Activated T-helper 1 cell treated with anti-CD3 and anti-CD28 coated beads, Interleukin-2, amount 50 U/mL, for 16 hours (primary cell): ENCODE measurements around the gene MAT2A.
"Not testable (repeated sequence)": the region's sequence is repeated elsewhere in the genome, so short reads cannot be mapped to it uniquely, and the experiment has no call there.

ENCODE experiments used
- DNase-seq, 2 donors: peaks; one replicate each; pipeline ENCODE4 v3.0.0-alpha.2; 2020; ENCODE audit warnings: low read depth in 1 of 2, low spot score in 1 of 2

MAT2A gene

DNA sequence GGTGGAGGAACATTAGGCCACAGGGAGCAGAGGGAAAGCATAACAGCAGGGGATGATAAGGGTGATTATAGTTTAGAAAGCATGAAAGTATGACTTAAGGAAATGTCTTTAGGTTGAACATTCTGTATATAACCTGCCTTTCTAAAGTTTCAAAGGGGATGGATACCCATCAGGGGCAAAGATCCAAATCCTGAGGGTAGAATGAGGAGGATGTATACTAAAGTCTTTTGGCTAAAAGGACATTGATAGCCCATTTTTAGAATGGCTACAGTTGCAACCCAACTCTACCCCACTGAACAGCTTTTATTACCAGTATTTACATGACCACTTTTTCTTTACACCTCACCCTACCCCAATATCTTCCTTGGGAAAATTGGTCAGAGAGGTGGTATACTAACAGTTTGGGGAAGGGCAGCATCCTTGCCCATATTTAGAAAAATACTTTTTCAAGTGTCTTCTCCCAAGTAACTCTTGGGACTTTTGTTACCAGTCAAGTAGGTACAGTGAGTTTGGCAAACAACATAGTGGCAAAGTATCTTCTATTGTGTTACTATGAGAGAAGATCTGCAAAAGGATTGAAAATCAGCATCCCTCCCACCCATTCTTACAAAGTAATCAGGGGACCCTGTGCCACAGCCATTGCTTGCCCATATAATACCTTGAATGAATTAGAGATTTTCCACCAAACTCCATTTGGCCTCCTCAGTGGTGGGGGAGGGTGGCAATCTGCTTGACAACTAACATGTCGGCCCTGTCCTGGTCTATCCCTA lies 8.3 kb downstream of the MAT2A start:
- no peak for DNase-seq

DNA sequence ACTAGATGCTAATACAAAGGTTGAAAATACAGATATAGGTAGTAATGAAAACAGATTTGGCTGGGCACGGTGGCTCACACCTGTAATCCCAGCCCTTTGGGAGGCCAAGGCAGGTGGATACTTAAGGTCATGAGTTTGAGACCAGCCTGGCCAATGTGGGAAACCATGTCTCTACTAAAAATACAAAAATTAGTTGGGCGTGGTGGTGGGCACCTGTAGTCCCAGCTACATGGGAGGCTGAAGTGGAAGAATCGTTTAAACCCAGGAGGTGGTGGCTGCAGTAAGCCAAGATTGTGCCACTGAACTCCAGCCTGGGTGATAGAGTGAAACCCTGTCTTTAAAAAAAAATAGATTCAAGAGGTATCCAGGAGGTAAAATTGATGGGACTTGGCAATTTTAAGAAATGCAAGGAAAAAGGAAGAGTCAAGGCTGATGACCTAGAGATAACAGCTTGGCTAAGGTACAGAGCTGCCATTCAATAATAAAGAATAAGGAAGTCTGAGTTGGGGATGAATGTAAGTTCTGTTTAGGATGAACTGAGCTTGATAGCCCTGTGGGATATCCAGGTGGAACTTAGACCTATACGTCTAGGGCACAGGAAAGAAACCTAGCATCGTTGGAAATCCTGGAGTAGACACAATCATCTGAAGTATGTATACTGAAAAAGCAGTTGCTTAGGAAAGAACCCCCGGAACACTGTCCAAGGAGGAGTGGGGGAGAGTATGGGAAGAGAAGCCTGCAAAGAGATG lies 9.1 kb downstream of the MAT2A start:
- DNase-seq, result no peak

DNA sequence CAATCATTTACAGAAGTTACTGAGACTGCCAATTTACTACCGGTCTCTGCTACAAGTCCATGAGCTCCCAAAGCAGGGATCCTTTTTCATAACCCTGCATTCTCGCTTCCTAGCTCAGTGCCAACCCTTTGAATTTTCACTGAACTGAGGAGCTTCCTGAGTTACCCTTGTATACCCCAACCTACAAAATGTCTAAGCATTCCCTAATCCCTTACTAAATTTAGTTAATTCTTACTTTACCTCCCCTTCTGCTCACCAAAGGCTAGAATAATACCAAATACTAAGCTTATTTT lies 9.6 kb downstream of the MAT2A start:
- no peak for DNase-seq

DNA sequence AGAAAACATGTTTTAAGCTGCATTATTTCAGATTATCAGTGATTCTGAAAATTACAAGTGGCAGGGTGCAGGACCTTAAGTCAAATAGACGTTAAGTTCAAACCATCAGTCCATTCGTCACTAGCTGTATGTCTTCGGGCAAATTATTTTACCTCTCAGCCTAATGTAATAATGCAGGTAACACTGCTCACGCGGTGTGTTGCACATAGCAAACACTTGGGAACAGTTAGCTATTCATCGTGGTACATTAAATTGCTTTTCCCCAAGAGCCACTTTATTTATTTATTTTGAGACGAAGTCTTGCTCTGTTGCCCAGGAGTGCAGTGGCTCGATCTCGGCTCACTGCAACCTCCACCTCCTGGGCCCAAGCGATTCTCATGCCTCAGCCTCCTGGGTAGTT lies 10.1 kb downstream of the MAT2A start:
- DNase-seq, result no peak

DNA sequence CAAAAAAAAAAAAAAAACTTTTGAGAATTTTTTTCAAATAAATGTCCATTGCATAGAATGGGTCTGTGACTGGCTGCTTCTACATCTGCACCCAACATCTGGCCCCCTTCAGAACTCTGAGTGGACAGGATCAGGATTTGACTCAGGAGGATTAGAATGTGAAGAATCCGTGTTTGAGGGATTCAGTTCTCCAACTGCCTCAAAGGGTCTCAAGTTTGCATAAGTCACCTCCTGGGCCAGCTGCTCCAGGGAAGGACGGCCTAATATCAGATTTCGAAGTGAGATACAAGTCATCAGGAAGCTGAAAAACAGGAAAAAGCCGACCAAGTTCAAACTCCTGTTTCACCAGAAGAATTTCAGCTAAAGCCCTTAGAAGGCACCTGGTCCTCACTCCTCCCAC lies 10.9 kb downstream of the MAT2A start:
- no peak for DNase-seq

DNA sequence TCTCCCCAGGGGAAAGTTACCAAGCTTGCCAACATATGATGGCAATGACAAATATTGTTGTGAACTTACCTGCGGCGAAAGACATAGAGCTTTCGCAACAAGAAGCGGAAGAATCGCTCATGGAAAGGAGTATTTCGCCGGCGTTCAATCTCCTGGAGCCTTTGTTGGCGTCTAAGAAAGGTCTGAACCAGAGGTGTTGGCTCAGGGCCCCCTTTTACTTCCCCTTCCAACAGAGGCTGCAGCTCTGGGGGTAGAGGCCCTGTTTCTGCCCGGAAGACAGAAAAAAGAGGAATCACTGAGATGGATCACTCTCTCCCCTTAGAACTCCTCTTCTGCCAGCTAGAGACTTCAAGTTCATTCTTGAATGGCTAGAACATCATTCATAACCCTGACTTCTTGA lies 11.5 kb downstream of the MAT2A start:
- no peak for DNase-seq

DNA sequence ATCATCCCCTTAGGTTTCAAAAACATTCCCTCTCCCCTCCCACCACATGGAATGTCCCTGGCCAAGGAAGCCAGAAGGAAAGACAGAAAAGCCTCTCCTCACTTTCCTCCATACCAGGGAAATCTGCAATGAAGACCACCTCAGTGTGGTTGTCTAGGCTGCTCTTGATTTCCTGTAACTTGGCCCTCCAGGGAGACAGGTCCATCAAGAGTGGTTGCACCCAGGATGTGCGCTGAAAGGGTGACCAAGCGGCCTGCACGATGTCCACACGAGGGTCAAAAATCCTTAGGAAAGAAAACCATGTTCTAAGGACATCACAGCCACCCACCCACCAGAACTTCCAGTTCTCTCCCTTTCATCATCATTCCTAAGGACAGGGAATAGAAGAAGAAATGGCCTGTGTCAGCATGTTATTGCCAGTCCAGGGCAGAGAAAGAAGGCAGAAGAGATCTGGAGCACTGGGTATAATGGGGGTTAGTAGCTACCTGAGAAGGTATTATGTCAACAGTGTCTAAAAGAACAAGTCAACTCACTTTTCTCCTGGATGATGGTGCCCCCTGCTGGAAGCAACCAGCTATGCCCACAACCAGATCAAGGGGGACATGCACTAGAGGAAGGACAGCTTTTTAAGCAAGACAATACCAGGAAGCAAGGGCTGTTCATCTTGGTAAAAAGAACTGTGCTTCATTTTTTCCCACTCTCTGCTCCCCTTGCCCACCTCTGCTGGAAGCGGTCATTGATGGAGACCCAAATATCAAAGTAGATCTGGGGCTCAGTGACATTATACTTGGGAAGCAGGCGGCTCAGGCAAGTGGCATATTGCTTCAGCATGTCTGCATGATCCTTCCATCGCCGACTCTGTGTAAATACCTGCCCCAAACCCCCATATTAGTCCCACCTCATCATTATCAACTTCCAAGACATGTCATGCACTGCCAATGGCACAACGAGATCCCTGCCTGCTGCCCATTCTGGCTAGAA lies 13.0 kb downstream of the MAT2A start:
- DNase-seq, result peak; percentile 75 to 83

DNA sequence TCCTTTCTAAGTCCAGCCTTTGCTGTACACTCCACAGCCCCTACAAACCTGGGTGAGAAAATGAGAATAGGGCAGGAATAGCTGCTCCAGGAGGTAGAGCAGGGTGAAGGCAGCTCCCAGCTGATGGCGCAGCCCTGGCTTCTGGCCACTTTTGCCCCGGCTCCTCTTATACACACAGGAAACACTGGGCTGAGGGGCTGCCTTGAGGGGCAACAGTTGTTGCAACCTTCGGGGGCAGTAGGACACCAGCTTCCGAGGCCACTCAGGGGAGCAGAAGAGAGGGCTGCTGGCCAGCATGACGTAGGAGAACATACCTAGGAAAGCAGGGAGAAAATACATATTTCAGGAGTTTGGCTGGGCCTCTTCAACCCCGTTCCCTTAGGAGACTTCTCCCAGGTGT lies 14.2 kb downstream of the MAT2A start:
- no peak for DNase-seq

DNA sequence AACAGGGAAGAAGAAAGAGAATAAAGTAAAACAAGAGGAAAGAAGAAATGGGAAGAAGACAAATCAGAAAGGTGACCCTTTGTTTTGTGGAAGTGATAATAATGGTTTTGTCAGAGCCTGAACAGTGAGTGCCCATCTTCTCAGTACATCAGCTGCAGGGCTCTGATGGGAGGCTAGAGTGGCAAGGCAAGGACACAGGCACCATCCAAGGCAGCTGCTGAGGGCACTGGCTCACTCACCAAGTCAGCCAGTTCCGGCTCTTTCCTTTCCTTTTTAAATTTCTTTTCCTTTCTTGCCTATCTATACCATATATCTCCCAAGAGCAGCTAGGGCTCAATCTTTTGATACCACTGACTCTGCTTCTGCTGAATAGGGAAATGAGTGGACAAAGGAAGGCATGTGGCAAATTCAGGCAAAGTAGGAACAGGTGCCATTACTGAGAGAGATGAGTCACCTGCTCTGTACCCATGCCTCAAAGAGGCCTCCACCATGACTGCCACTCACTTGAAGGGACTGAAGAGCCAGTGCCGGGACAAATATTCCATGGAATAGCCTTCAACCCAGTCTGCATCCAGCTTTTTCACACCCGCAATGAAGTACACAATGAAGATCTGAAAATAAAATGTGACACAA lies 16.1 kb downstream of the MAT2A start:
- DNase-seq, result no peak

DNA sequence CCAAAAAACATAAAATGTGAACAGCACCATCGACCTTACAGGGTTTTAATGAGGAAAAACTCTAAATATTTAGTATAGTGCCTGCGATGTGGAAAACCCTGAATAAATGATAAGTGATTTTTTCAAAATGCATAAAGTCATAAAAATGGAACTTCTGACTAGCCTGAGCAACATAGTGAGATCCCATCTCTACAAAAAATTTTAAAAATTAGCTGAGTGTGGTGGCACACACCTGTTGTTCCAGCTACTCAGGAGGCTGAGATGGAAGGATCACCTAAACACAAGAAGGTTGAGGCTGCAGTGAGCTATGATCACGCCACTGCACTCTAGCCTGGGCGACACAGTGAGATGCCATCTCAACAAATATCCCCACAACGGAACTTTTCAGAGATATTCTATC lies 18.2 kb downstream of the MAT2A start:
- no peak for DNase-seq

DNA sequence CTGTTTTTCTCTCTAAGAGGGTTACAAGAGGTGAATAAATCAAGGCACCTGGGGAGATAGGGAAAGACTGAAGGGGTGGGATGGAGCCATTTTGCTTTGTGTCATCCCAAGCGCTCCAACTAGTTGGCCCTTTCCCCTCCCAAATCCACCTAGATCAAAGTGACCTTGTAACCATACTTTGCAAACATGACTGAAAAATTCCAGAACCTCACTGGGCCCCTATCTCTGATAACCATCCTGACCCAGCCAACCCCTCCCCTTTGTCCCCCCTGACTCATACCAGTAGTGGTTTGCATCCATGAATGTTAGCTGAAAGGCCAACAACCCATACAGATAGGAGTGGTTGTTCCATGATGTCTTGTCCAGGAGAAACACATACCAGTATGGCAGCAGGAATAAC lies 19.2 kb downstream of the MAT2A start:
- DNase-seq, result no peak

DNA sequence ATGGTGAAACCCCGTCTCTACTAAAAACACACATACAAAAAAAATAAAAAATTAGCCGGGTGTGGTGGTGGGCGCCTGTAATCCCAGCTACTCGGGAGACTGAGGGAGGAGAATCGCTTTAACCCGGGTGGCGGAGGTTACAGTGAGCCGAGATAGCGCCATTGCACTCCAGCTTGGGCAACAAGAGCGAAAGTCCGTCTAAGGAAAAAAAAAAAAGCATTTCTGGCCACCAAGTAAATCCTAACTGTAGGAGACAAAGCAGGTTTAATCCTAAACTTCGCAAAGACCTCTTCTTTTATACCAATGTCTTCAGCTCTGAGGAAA lies 21.4 kb downstream of the MAT2A start:
- not testable (repeated sequence) for DNase-seq

DNA sequence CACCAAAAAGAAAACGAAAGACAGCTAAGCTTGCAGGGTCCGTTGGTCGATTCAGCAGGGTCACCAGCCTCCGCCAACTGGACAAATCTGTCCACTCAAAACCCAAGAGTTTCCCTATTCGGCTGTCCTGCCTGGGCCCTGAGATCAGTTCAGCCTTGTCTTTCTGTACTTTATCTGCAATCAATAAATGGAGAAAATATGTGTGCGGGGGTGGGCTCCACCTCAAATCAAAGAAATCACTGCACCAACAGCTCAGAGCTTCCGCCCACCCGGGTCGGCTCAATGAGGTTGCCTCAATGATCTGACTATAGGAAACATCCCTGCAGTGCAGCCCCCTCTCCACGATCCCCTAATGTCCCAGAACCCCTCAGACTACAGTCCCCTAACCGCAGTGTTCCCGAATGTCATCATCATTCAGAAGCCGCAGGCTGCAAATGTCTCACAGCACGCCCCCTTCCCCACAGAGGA lies 21.9 kb downstream of the MAT2A start:
- DNase-seq, result no peak

DNA sequence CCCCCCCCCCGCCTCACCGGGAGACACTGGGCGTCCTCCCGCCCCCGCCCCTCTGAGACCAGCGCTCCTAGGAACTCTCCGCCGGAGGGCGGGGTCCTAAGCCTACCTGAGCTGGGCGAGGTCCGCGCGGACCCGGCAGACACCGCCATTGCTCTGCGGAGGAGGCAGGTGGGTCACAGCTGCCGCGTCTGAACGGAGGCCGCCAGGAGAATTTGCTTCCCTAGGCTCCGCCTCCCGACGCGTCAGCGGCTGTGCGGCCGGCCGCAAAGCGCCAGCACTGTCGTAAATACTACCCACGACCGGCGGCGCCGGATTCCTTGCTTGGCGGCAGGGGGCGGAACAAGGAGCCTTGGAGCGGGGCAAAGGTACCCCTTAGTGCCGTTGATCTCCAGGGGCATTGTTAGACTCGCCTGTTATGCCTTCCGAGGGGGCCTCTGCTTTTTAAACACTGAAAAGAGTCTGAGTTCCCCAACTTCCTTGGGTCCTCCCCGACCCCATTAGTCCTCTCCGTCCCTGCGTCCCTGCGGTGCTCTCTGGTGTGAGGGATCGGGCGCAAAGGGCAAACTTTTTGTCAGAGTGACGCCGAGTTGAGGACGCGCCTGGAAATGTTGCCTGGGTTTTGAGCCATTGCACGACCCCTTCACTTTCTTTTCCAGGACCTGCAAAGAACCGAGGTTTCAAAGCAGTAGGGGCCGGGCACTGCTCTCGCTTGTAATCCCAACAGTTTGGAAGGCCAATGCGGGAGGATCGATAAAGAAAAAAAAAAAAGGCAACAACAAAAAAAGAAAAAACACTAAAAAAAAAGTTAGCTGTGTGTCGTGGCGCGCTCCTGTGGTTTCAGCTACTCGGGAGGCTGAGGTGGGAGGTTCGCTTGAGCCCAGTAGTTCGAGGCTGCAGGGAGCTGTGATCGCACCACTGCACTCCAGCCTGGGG lies 22.6 kb downstream of the MAT2A start, which contains the start of gene GGCX:
TSS of gene GGCX (minus strand) at position 214 of the 933 bp plus-strand sequence. CDS start at position 149, 65 bp downstream.
- DNase-seq, result peak; percentile 86 to 90

DNA sequence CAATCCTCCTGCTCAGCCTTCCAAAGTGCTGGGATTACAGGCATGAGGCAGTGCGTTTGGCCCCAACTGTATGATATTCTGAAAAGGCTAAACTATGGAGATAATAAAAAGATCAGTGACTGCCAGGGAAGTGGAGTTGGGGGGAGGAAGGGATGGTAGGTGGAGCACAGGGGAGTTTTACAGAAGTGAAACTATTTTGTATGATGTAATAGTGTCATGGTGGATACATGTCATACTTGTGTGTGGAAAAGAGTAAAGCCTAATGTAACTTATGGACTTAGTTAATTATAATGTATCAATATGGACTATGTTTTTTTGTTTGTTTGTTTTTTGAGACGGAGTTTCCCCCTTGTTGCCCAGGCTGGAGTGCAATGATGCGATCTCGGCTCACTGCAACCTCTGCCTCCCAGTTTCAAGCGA lies 25.2 kb downstream of the MAT2A start:
- no peak for DNase-seq

DNA sequence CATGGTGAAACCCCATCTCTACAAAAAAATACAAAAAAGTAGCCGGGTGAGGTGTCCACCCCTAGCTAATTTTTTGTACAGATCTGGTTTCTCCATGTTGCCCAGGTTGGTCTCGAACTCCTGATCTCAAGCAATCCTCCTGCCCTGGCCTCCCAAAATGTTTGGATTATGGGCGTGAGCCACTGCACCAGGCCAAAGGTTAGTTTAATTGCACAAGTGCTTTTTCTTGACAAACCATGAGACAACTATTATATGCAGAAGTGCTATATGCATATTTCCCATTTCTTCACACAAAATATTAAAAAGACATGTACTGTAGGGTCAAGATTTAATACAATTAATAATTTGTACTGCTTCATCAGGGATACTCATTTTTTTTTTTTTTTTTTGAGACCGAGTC lies 27.3 kb downstream of the MAT2A start:
- no peak for DNase-seq

DNA sequence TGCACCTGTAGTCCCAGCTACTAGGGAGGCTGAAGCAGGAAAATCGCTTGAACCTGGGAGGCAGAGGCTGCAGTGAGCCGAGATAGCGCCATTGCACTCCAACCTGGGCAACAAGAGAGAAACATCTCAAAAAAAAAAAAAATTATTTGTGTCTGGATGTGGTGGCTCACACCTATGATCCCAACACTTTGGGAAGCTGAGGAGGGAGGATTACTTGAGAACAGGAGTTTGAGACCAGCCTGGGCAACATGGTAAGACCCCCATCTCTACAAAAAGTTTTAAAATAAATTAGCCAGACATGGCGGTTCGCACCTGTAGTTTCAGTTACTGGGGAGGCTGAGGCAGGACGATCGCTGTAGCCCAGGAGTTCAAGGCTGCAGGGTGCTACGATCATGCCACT lies 36.8 kb downstream of the MAT2A start:
- no peak for DNase-seq

DNA sequence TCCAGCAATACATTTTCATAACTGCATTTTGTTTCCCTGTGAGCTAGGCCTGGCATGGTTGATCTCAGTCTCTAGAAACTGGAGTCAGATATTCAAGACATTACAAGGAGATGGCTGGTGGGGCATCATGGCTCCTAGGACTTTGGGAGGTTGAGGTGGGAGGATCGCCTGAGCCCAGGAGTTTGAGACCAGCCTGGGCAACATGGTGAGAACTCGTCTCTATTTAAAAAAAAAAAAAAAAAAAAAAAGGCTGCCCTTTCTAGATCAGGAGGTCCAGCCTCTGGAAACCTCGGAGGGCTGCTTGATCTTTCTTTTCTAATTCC lies 38.1 kb downstream of the MAT2A start:
- no peak for DNase-seq

DNA sequence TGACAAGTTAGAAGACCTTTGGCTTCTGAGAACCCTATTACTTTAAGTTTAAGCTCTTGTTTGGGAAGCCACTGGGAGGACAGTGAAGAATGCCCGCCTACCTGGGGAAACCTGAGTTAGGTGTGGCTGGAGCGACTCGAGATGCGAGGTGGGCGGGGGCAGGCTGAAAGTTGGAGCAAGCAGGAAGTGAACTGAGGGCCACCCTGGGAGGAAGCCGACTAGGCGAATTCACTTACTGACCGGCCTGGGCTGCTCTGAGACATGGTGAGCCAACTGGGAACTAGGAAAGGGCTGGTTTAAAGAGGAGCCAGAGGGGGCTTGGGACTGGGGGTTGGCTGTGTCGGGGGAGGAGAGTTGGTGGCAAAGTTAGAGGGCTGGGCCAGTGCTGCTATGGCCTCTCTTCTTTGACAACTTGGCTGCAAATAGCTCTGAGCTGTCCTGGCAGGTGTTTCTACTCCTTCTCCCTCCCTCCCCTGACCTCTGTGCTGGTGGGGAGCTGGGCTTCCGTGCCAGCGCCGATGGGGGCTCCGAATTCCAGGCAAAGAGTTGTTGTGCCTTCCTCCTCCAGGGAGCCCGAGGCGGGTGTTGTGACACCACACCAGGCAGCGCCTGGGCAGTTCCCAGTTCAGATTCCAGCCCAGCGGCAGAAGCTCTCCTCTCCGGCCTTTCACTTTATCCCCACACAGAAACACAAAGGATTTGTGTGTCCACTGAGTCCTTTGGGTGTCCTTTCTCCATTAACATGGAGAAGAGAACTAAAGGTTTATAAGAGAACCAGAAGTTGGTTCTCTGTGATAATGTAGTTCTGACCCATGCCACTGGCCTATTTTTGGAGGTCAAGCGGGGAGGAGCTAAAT lies 38.6 kb downstream of the MAT2A start, which contains the start of gene VAMP8:
TSS of gene VAMP8 (plus strand) at position 201 of the 857 bp plus-strand sequence. CDS start at position 262, 61 bp downstream.
- peak; percentile 38 to 53 for DNase-seq
